SK-N-SH (cell line): ENCODE data around the gene GPR39. TPM values are rescaled to one million over a fixed set of nuclear protein-coding genes. Genes with fewer than 3 reads are reported as not detected.

Source experiments
- CTCF ChIA-PET: fragments of 300-600, 350-600 bp; formaldehyde crosslinking; extraction: SDS; loops from one replicate; lab custom pipeline; 2021; lab: Yijun Ruan, JAX
- POLR2A ChIA-PET: fragments of 350-600 bp; sonication (Branson Sonifier 250); formaldehyde crosslinking; extraction: SDS; loops from one replicate; lab custom pipeline; 2020; ENCODE audit warnings: antibody characterized with exemption, inconsistent platforms; lab: Yijun Ruan, JAX
- DNase-seq: peaks from one replicate; pipeline ENCODE4 v3.0.0; 2012
- H2AFZ ChIP-seq: fragments of 200-600 bp; sonication (generic); 2 replicates; pipeline ENCODE4 v1.8.1; 2016; ENCODE audit warnings: antibody characterized with exemption, mild to moderate bottlenecking, low read depth
- H3F3A ChIP-seq: fragments of 200-600 bp; sonication (generic); replicated peaks from 2 replicates; pipeline ENCODE3; 2016; ENCODE audit warnings: antibody characterized with exemption, mild to moderate bottlenecking; ENCODE audit not compliant: insufficient read depth
- H3K27ac ChIP-seq, 2 experiments: fragments of 200-500 bp in 1 of 2; fragments of 200-600 bp in 1 of 2; sonication (Bioruptor generic) in 1 of 2; sonication (generic), shearing (Covaris generic) in 1 of 2; 2 replicates each; pipeline versions ENCODE4 v1.5.1 to v1.6.1; 2014 to 2016; ENCODE audit warnings: low read depth in 2 of 2, inconsistent platforms in 1 of 2, low read length in 1 of 2, mild to moderate bottlenecking in 1 of 2, mixed read lengths in 1 of 2
- H3K27me3 ChIP-seq: fragments of 200-600 bp; sonication (generic), shearing (Covaris generic); 2 replicates; pipeline ENCODE4 v1.6.1; 2016; ENCODE audit warnings: mixed run types; ENCODE audit not compliant: insufficient read depth
- H3K36me3 ChIP-seq, 2 experiments: fragments of 200-500 bp in 1 of 2; fragments of 200-600 bp in 1 of 2; sonication (Bioruptor generic) in 1 of 2; sonication (generic) in 1 of 2; replicated peaks in 1 of 2; 2 replicates each; pipeline versions ENCODE3 to v1.5.1; 2014 to 2016; ENCODE audit warnings: low read length in 1 of 2, mild to moderate bottlenecking in 1 of 2; ENCODE audit not compliant: insufficient read depth in 2 of 2, control insufficient read depth in 1 of 2
- H3K4me1 ChIP-seq, 2 experiments: fragments of 200-500 bp in 1 of 2; fragments of 200-600 bp in 1 of 2; sonication (Bioruptor generic) in 1 of 2; sonication (generic), shearing (Covaris generic) in 1 of 2; 2 replicates each; pipeline versions ENCODE4 v1.5.1 to v1.6.1; 2014 to 2016; ENCODE audit warnings: low read depth in 1 of 2, low read length in 1 of 2, mixed run types in 1 of 2; ENCODE audit not compliant: insufficient read depth in 2 of 2, control insufficient read depth in 1 of 2
- H3K4me2 ChIP-seq: fragments of 200-600 bp; sonication (generic), shearing (Covaris generic); 2 replicates; pipeline ENCODE4 v1.6.1; 2017; ENCODE audit warnings: mixed run types
- H3K4me3 ChIP-seq, 2 experiments: fragments of 200-500 bp in 1 of 2; fragments of 200-600 bp in 1 of 2; sonication (Bioruptor generic) in 1 of 2; sonication (generic), shearing (Covaris generic) in 1 of 2; 2 replicates each; pipeline versions ENCODE4 v1.5.1 to v1.8.1; 2014 to 2016; ENCODE audit warnings: low read depth in 2 of 2, inconsistent platforms in 1 of 2, low read length in 1 of 2, mild to moderate bottlenecking in 1 of 2, mixed read lengths in 1 of 2, moderate library complexity in 1 of 2
- H3K79me2 ChIP-seq: fragments of 200-600 bp; sonication (generic); 2 replicates; pipeline ENCODE4 v1.8.1; 2017; ENCODE audit warnings: mild to moderate bottlenecking; ENCODE audit not compliant: insufficient read depth
- H3K9ac ChIP-seq: fragments of 200-600 bp; sonication (generic); 2 replicates; pipeline ENCODE4 v1.6.1; 2017; ENCODE audit warnings: mixed run types
- H3K9me2 ChIP-seq: fragments of 200-600 bp; sonication (generic); 2 replicates; pipeline ENCODE4 v1.6.1; 2017; ENCODE audit warnings: mixed run types
- H3K9me3 ChIP-seq: fragments of 200-600 bp; sonication (generic); 2 replicates; pipeline ENCODE4 v1.6.1; 2017; ENCODE audit warnings: mixed run types, mild to moderate bottlenecking, moderate library complexity
- H4K20me1 ChIP-seq: fragments of 200-600 bp; sonication (generic); 2 replicates; pipeline ENCODE4 v1.6.1; 2017; ENCODE audit warnings: mild to moderate bottlenecking, mixed run types; ENCODE audit not compliant: insufficient read depth
- EP300 ChIP-seq, 2 experiments: IDR thresholded peaks; 2 replicates each; pipeline versions ENCODE4 v1.4.0 to v1.6.1; 2012; ENCODE audit warnings: borderline replicate concordance in 1 of 2, low read depth in 1 of 2, low read length in 1 of 2
- FOSL2 ChIP-seq: IDR thresholded peaks from 2 replicates; pipeline ENCODE4 v1.4.0; 2012; ENCODE audit warnings: low read depth, mild to moderate bottlenecking, moderate library complexity, borderline replicate concordance
- FOXM1 ChIP-seq: IDR thresholded peaks from 2 replicates; pipeline ENCODE4 v1.4.0; 2012; ENCODE audit warnings: low read depth, mild to moderate bottlenecking
- GABPA ChIP-seq: IDR thresholded peaks from 2 replicates; pipeline ENCODE4 v1.4.0; 2012; ENCODE audit warnings: low read depth, mild to moderate bottlenecking
- IRF3 ChIP-seq: fragments of 150-350 bp; IDR thresholded peaks from 2 replicates; pipeline ENCODE4 v1.6.1; 2016; ENCODE audit warnings: mild to moderate bottlenecking, low read depth, low read length
- JUND ChIP-seq: IDR thresholded peaks from 2 replicates; pipeline ENCODE4 v1.4.0; 2012
- MAX ChIP-seq: IDR thresholded peaks from 2 replicates; pipeline ENCODE4 v1.4.0; 2012; ENCODE audit warnings: low read depth
- MEF2A ChIP-seq: IDR thresholded peaks from 2 replicates; pipeline ENCODE4 v1.4.0; 2012; ENCODE audit warnings: low read depth, borderline replicate concordance
- NFIC ChIP-seq: IDR thresholded peaks from 2 replicates; pipeline ENCODE4 v1.4.0; 2012; ENCODE audit warnings: borderline replicate concordance
- NRF1 ChIP-seq: IDR thresholded peaks from 2 replicates; pipeline ENCODE4 v1.6.1; 2012; ENCODE audit warnings: low read depth, mild to moderate bottlenecking, low read length
- PBX3 ChIP-seq: IDR thresholded peaks from 2 replicates; pipeline ENCODE4; 2012
- RXRA ChIP-seq: IDR thresholded peaks from 2 replicates; pipeline ENCODE4 v1.4.0; 2012; ENCODE audit warnings: low read depth, mild to moderate bottlenecking, borderline replicate concordance
- TCF12 ChIP-seq: IDR thresholded peaks from 2 replicates; pipeline ENCODE4 v1.4.0; 2012
- TEAD4 ChIP-seq: IDR thresholded peaks from 2 replicates; pipeline ENCODE4 v1.4.0; 2012; ENCODE audit warnings: mild to moderate bottlenecking, borderline replicate concordance; ENCODE audit not compliant: insufficient read depth
- USF1 ChIP-seq: IDR thresholded peaks from 2 replicates; pipeline ENCODE4 v1.4.0; 2012; ENCODE audit warnings: low read depth, borderline replicate concordance
- WGBS: methylation state at CpG from one replicate; pipeline ENCODE4 v1.1.6; 2017; ENCODE audit warnings: low lambda C conversion rate; 5-methylcytosine and 5-hydroxymethylcytosine counted together
- polyA plus RNA-seq, 3 experiments: library from polyadenylated mRNA; depleted of rRNA; stranded (reverse); fragments of >200 nt; gene quantifications; 2 replicates each; pipeline ENCODE4 v1.2.3, GENCODE V29; 2012

Gene GPR39
- polyA plus RNA-seq, 1 of the 3 experiments (the other 2 are of a cell fraction): 2.3 TPM

GRCh38 chr2:132671151-132671835, 254.7 kb downstream of the GPR39 start:
- Histone ChIP-seq H3K36me3 (peaks cover 0 to 3% of the 10 kb centered on the region in 2 experiments), H3K27me3 (no peaks in the 10 kb centered on the region), H2AFZ (peak overlapping the region; percentile 75; the same call in 1 of the 2 replicates), H3K27ac (peak overlapping the region in 1 of 2 experiments; percentile 74; a peak in 2 of 4 replicates), H3K9me2 (no peaks in the 10 kb centered on the region), H3K9ac (peak overlapping the region; percentile 55; the same call in 1 of the 2 replicates), H3K4me1 (peaks cover 8 to 29% of the 10 kb centered on the region in 2 experiments; a peak in 2 of 4 replicates), H3K9me3 (no peaks in the 10 kb centered on the region), H3F3A (peaks cover 12% of the 10 kb centered on the region), H3K79me2 (no peaks in the 10 kb centered on the region), H3K4me3 (peak overlapping the region; percentile 49 to 76), H4K20me1 (no peaks in the 10 kb centered on the region)
- 6% methylated on average over 18 of the region's 23 CpGs for WGBS
- DNase-seq: peak; percentile 27
- CTCF ChIA-PET: interaction anchor here (1.3 to 1.6 kb wide), 2 partner anchors 40 to 499 kb away, joined by 3 to 7 read pairs; no protein-coding TSS in a partner anchor
- TF ChIP-seq USF1: no peak
- peak; percentile 86 for TF ChIP-seq JUND
- 0 out of 2 replicates have a peak, but pooled peaks have one; percentile 12 for TF ChIP-seq FOXM1
- TF ChIP-seq NFIC: peak; percentile 53; the same call in 1 of the 2 replicates
- no peak for TF ChIP-seq GABPA
- peak; percentile 76; the same call in 1 of the 2 replicates for TF ChIP-seq FOSL2
- TF ChIP-seq NRF1: no peak
- peak; percentile 73 for TF ChIP-seq RXRA
- TF ChIP-seq EP300 (IDR thresholded peaks at IDR 0.05; ENCODE audit: borderline replicate concordance in 1 of 2, low read depth in 1 of 2, low read length in 1 of 2): peak in 1 of 2 experiments; percentile 71; a peak in 2 of 4 replicates
- TF ChIP-seq TCF12: peak; percentile 67
- TF ChIP-seq MAX: peak; percentile 18; the same call in 1 of the 2 replicates
- peak; percentile 44; the same call in 1 of the 2 replicates for TF ChIP-seq TEAD4
- TF ChIP-seq IRF3: no peak
- peak; percentile 55; the same call in 1 of the 2 replicates for TF ChIP-seq MEF2A
- peak; percentile 69 for TF ChIP-seq PBX3
- TF ChIP-seq, all 33 proteins: peak for 11
- POLR2A ChIA-PET: no interaction called here
- peak overlapping the region; percentile 95 for H3K4me2 ChIP-seq
